PC-9 (cell line): ENCODE data around the gene ERCC4. TPM values are rescaled to one million over a fixed set of nuclear protein-coding genes. Genes with fewer than 3 reads are reported as not detected.
"Not testable (repeated sequence)": the region's sequence is repeated elsewhere in the genome, so short reads cannot be mapped to it uniquely, and the experiment has no call there.

Source experiments
- BruUV-seq: library from RNA; stranded (reverse); fragments of 400-500 nt; replicated peaks from 2 replicates; lab custom pipeline; 2021; lab: Mats Ljungman, UMichigan
- CTCF ChIA-PET: fragments of 300-600 bp; sonication (Branson Sonifier 250); formaldehyde crosslinking; loops from one replicate; lab custom pipeline; 2022; ENCODE audit warnings: antibody characterized with exemption; lab: Charles Lee
- POLR2A ChIA-PET: fragments of 300-600 bp; sonication (Branson Sonifier 250); formaldehyde crosslinking; loops from one replicate; lab custom pipeline; 2022; ENCODE audit warnings: antibody characterized with exemption; ENCODE audit not compliant: unreplicated experiment; lab: Charles Lee
- DNase-seq, 2 experiments: peaks; one replicate each; pipeline versions ENCODE4 v3.0.0 to v3.0.0-alpha.2; 2015 to 2022; ENCODE audit warnings: mixed read lengths in 1 of 2
- H2AFZ ChIP-seq: fragments of 200-600 bp; sonication (generic); 2 replicates; pipeline ENCODE4 v1.8.1; 2017; ENCODE audit warnings: antibody characterized with exemption
- H3F3A ChIP-seq: fragments of 200-600 bp; sonication (generic); 2 replicates; pipeline ENCODE4 v1.8.1; 2017; ENCODE audit warnings: antibody characterized with exemption, mild to moderate bottlenecking, low read depth; ENCODE audit not compliant: insufficient read depth
- H3K27ac ChIP-seq: fragments of 200-600 bp; sonication (generic); 2 replicates; pipeline ENCODE4 v1.6.1; 2016; ENCODE audit warnings: mixed run types
- H3K27me3 ChIP-seq: fragments of 200-600 bp; sonication (generic); 2 replicates; pipeline ENCODE4 v1.6.1; 2016; ENCODE audit warnings: low read depth, mixed run types; ENCODE audit not compliant: insufficient read depth
- H3K36me3 ChIP-seq: fragments of 200-600 bp; sonication (generic); 2 replicates; pipeline ENCODE4 v1.6.1; 2016; ENCODE audit warnings: low read depth, mixed run types
- H3K4me1 ChIP-seq: fragments of 200-600 bp; sonication (generic); replicated peaks from 2 replicates; pipeline ENCODE4 v1.6.1; 2016; ENCODE audit warnings: mixed run types; ENCODE audit not compliant: insufficient read depth
- H3K4me2 ChIP-seq: fragments of 200-600 bp; sonication (generic); 2 replicates; pipeline ENCODE4 v1.6.1; 2017; ENCODE audit warnings: mixed run types
- H3K4me3 ChIP-seq: fragments of 200-600 bp; sonication (generic); 2 replicates; pipeline ENCODE4 v1.6.1; 2016; ENCODE audit warnings: mixed run types
- H3K79me2 ChIP-seq: fragments of 200-600 bp; sonication (generic); 2 replicates; pipeline ENCODE4 v1.6.1; 2017; ENCODE audit warnings: low read depth, mixed run types
- H3K9me2 ChIP-seq: fragments of 200-600 bp; sonication (generic); 2 replicates; pipeline ENCODE4 v1.8.1; 2017; ENCODE audit warnings: mild to moderate bottlenecking; ENCODE audit not compliant: insufficient read depth
- H3K9me3 ChIP-seq: fragments of 200-600 bp; sonication (generic); 2 replicates; pipeline ENCODE4 v1.8.1; 2016; ENCODE audit warnings: low read depth; ENCODE audit not compliant: insufficient read depth
- H4K20me1 ChIP-seq: fragments of 200-600 bp; sonication (generic); 2 replicates; pipeline ENCODE4 v1.8.1; 2017; ENCODE audit not compliant: insufficient read depth
- EZH2 ChIP-seq: fragments of 200-600 bp; sonication (generic); IDR thresholded peaks from 2 replicates; pipeline ENCODE4 v1.8.0; 2017; ENCODE audit warnings: antibody characterized with exemption, low read depth
- intact Hi-C: fragments of 100-400 bp; cut with micrococcal nuclease; formaldehyde crosslinking; loops from one replicate; pipeline ENCODE4 v1.10.0; 2022; ENCODE audit not compliant: unreplicated experiment
- total RNA-seq: library from RNA; stranded (reverse); gene quantifications from 2 replicates; pipeline ENCODE4 v1.2.3, GENCODE V29; 2021
- TF ChIP-seq, protein P1 (sequence below): fragments of 200-600 bp; sonication (generic); conservative IDR thresholded peaks from 2 replicates; pipeline ENCODE4 v1.6.1; 2017; ENCODE audit warnings: mixed run types, antibody characterized with exemption, mild to moderate bottlenecking, moderate library complexity

ERCC4 gene
- total RNA-seq, 1 experiment from 2014 or later: 17.4 TPM

DNA sequence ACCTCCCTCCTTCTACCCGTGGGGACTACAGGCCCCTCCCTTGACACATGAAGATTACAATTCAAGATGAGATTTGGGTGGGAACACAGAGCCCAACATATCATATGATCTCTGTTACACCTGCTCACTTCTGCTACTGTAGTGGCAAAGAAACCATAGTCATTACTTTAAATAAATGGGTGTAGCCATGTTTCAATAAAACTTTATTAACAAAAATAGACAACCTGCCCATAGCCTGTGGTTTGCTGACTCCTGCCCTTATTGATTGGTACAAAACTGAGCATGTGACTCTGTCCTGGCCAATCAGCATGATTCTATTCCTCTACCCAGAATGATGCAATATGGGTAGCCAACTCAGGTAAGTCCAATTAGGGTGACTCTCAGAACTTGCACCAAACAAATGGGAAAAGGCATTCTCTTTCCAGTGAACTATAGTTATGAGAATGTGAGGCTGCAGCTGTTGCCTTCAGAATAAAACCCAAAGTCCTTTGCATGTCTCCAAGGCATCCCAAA, 15.7 kb upstream of the ERCC4 start:
- BruUV-seq: no TSS peak
- Histone ChIP-seq H3K4me3 (no peak overlapping the region), H3K9me2 (no peaks in the 10 kb centered on the region), H3K79me2 (no peaks in the 10 kb centered on the region), H3K4me1 (no peaks in the 10 kb centered on the region), H3K36me3 (no peaks in the 10 kb centered on the region), H3K4me2 (no peak overlapping the region), H2AFZ (no peak overlapping the region), H3K9me3 (no peaks in the 10 kb centered on the region), H4K20me1 (no peaks in the 10 kb centered on the region), H3K27ac (no peak overlapping the region), H3K27me3 (peaks cover 18% of the 10 kb centered on the region), H3F3A (no peaks in the 10 kb centered on the region)
- TF ChIP-seq EZH2: no peak
- TF ChIP-seq, protein P1, sequence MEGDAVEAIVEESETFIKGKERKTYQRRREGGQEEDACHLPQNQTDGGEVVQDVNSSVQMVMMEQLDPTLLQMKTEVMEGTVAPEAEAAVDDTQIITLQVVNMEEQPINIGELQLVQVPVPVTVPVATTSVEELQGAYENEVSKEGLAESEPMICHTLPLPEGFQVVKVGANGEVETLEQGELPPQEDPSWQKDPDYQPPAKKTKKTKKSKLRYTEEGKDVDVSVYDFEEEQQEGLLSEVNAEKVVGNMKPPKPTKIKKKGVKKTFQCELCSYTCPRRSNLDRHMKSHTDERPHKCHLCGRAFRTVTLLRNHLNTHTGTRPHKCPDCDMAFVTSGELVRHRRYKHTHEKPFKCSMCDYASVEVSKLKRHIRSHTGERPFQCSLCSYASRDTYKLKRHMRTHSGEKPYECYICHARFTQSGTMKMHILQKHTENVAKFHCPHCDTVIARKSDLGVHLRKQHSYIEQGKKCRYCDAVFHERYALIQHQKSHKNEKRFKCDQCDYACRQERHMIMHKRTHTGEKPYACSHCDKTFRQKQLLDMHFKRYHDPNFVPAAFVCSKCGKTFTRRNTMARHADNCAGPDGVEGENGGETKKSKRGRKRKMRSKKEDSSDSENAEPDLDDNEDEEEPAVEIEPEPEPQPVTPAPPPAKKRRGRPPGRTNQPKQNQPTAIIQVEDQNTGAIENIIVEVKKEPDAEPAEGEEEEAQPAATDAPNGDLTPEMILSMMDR: no peak
- no peak for DNase-seq
- POLR2A ChIA-PET: no interaction called here
- CTCF ChIA-PET: interaction anchor here (0.9 kb wide), 1 partner anchor 16 kb away, joined by 3 read pairs; the partner anchor contains the start of gene ERCC4
- intact Hi-C loops: no loop called here

DNA sequence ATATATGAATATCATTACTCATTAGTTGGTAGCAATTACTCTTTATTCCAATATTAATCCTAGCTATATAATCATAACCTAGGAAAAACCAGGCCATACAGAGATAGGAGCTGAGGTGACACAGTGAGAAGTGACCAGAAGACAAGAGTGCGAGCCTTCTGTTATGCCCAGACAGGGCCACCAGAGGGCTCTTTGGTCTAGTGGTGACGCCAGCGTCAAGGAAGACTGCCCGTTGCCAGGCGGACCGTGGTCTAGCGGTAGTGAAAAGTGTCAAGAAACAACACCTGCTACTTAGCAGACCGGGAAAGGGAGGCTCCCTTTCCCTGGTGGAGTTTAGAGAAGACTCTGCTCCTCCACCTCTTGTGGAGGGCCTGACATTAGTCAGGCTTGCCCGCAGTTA, 15.1 kb upstream of the ERCC4 start:
- H3K4me2 ChIP-seq, H4K20me1 ChIP-seq, intact Hi-C loops, BruUV-seq, H3K4me3 ChIP-seq, H3K9me2 ChIP-seq, H3K36me3 ChIP-seq, H3K9me3 ChIP-seq, H3K4me1 ChIP-seq, H3K79me2 ChIP-seq, H3F3A ChIP-seq, H3K27ac ChIP-seq, POLR2A ChIA-PET, H2AFZ ChIP-seq: not testable (repeated sequence)
- TF ChIP-seq, protein P1: peak; percentile 69
- CTCF ChIA-PET: interaction anchor here (0.6 to 0.9 kb wide), 2 partner anchors 15 to 489 kb away, joined by 3 to 6 read pairs; partner anchors contain the start of gene ERCC4
- peak in 1 of 2 experiments; percentile 45 for DNase-seq
- peaks cover 23% of the 10 kb centered on the region for H3K27me3 ChIP-seq

DNA sequence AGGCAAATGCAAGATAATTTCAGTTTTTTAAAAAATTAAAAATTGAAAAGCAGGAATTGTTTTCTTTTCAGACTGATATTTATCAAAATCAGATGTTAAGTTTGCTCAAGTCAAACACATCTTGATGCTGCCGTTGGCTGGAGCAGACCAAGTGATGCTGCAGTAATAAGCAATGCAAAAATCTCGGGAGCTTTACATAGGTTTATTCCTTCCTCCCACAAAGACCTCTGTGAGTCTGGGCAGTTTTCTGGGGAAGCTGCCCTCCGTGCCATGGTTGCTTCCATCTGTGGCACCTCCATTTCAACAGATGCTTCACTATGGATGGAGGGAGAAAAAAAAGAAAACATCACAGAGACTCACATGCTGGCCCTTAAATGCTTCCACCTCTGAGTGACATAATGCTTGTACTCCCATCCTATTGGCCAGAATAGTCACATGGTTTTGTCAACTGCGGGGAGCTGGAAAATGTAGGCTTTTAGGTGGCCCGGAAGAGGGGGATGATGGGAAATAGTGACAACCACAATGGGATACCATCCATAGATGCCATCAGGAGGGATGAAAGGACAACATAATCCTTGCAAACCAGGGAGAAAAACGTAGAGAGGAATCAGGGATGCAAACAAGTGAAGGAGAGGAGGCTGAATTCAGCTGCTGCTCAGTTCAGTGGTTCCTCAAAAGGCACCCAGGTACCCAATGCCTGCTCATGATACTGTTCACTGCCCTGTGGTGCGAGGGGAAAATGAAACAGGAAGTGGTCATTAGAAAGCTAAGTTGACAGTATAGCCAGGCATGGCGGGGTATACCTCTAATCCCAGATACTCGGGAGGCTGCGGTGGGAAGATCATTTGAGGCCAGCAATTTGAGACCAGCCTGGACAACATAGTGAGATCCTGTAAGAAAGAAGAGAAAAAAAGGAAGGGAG, 13.5 kb upstream of the ERCC4 start:
- no TSS peak for BruUV-seq
- TF ChIP-seq, protein P1: no peak
- TF ChIP-seq EZH2: no peak
- Histone ChIP-seq H3K9me3 (no peaks in the 10 kb centered on the region), H3F3A (no peaks in the 10 kb centered on the region), H3K4me2 (peak overlapping the region; percentile 15; the same call in 1 of the 2 replicates), H3K27ac (no peak overlapping the region), H3K36me3 (no peaks in the 10 kb centered on the region), H4K20me1 (no peaks in the 10 kb centered on the region), H2AFZ (no peak overlapping the region), H3K9me2 (no peaks in the 10 kb centered on the region), H3K27me3 (peaks cover 25% of the 10 kb centered on the region), H3K4me1 (no peaks in the 10 kb centered on the region), H3K79me2 (no peaks in the 10 kb centered on the region), H3K4me3 (no peak overlapping the region)
- DNase-seq: no peak
- ChIA-PET CTCF (interaction anchor here (0.6 kb wide), 1 partner anchor 514 kb away, joined by 6 read pairs; no protein-coding TSS in a partner anchor), POLR2A (interaction anchor here (0.6 kb wide), 1 partner anchor 1100 kb away, joined by 3 read pairs; no protein-coding TSS in a partner anchor)
- intact Hi-C loops: no loop called here
